Astrocyte of the cerebellum (primary cell): ENCODE data around the gene XRCC5.

Source experiments
- DNase-seq: peaks from one replicate; pipeline ENCODE4 v3.0.0-alpha.2; 2011; ENCODE audit warnings: low read depth
- H3K4me3 ChIP-seq: 2 replicates; pipeline ENCODE4 v1.5.1; 2011; ENCODE audit warnings: mild to moderate bottlenecking, low read depth, low read length, moderate library complexity
- CTCF ChIP-seq: IDR thresholded peaks from 2 replicates; pipeline ENCODE4 v1.5.1; 2012; ENCODE audit warnings: low read length, low read depth, moderate library complexity, mild to moderate bottlenecking; ENCODE audit errors: missing control alignments
- in situ Hi-C: cut with HindIII; loops from 2 replicates; pipeline ENCODE4 v1.10.0; 2017; ENCODE audit warnings: low sequenced_read_pairs

Gene XRCC5

GRCh38 chr2:216233281-216233995, 124.3 kb downstream of the XRCC5 start:
- no peak for TF ChIP-seq CTCF
- no peak for DNase-seq
- no peak overlapping the region for H3K4me3 ChIP-seq
- in situ Hi-C loops: no loop called here

- in situ Hi-C loops: no loop called here
- H3K4me3 ChIP-seq: no peak overlapping the region
- no peak for DNase-seq
- TF ChIP-seq CTCF: no peak
These were observed 125.0 kb downstream of the XRCC5 start for GRCh38 chr2:216234106-216234505.

GRCh38 chr2:216235462-216235861, 126.3 kb downstream of the XRCC5 start:
- TF ChIP-seq CTCF: no peak
- no peak overlapping the region for H3K4me3 ChIP-seq
- DNase-seq: no peak
- in situ Hi-C loops: no loop called here

GRCh38 chr2:216235896-216236295, 126.7 kb downstream of the XRCC5 start:
- no peak for TF ChIP-seq CTCF
- in situ Hi-C loops: no loop called here
- no peak for DNase-seq
- H3K4me3 ChIP-seq: no peak overlapping the region

GRCh38 chr2:216236486-216236885, 127.3 kb downstream of the XRCC5 start:
- DNase-seq: no peak
- no peak for TF ChIP-seq CTCF
- H3K4me3 ChIP-seq: no peak overlapping the region
- in situ Hi-C loops: no loop called here

GRCh38 chr2:216242365-216242764, 133.2 kb downstream of the XRCC5 start:
- no peak for TF ChIP-seq CTCF

More at GRCh38 chr2:216242365-216242764, 133.2 kb downstream of the XRCC5 start:
- no peak for DNase-seq
- no peak overlapping the region for H3K4me3 ChIP-seq
- in situ Hi-C loops: no loop called here
